ENCODE data around the gene OBSCN.

The OBSCN gene

GRCh38 chr1:228280961-228281591 is 73.2 kb downstream of the OBSCN start:
- DNase-seq = no peak

- no peak for DNase-seq
These were observed 73.9 kb downstream of the OBSCN start for GRCh38 chr1:228281631-228282328.

GRCh38 chr1:228282329-228283042 is 74.6 kb downstream of the OBSCN start:
- no peak for DNase-seq

- no peak for DNase-seq
These were observed 75.2 kb downstream of the OBSCN start for GRCh38 chr1:228283043-228283371.

GRCh38 chr1:228283476-228284147 is 75.8 kb downstream of the OBSCN start:
- no peak for DNase-seq

GRCh38 chr1:228284148-228284495 is 76.3 kb downstream of the OBSCN start:
- DNase-seq = no peak

- DNase-seq = no peak
These were observed 76.7 kb downstream of the OBSCN start for GRCh38 chr1:228284521-228284920.

GRCh38 chr1:228285661-228286504 is 78.0 kb downstream of the OBSCN start:
- no peak for DNase-seq

GRCh38 chr1:228286505-228287417 is 78.9 kb downstream of the OBSCN start:
- no peak for DNase-seq

GRCh38 chr1:228287541-228288425 is 79.9 kb downstream of the OBSCN start:
- no peak for DNase-seq

- DNase-seq = no peak
These were observed 80.8 kb downstream of the OBSCN start for GRCh38 chr1:228288536-228289238.

GRCh38 chr1:228289239-228289849 is 81.5 kb downstream of the OBSCN start:
- DNase-seq = no peak

- no peak for DNase-seq
These were observed 82.4 kb downstream of the OBSCN start for GRCh38 chr1:228289996-228290881.

- no peak for DNase-seq
These were observed 84.2 kb downstream of the OBSCN start for GRCh38 chr1:228291906-228292608.

GRCh38 chr1:228292609-228292911 is 84.7 kb downstream of the OBSCN start:
- DNase-seq = no peak

- no peak for DNase-seq
These were observed 85.5 kb downstream of the OBSCN start for GRCh38 chr1:228293393-228293792.

- DNase-seq = no peak
These were observed 86.1 kb downstream of the OBSCN start for GRCh38 chr1:228293816-228294500.
